Activated B cell treated with CpG ODN at 0.5 μM for 24 hours (primary cell): Measurements from ENCODE around the gene SLC4A7. TPM values are rescaled to one million over a fixed set of nuclear protein-coding genes. Genes with fewer than 3 reads are reported as not detected.

Experiments used
- ATAC-seq: fragments of 200-7000 bp; cut with Tn5 transposase; one replicate; pipeline ENCODE4 v1.10.0; 2021; ENCODE audit warnings: low read depth, mild to moderate bottlenecking, moderate library complexity
- CTCF ChIA-PET: fragments of 350-600 bp; sonication (Branson Sonifier 250); formaldehyde crosslinking; loops from one replicate; lab custom pipeline; 2021; ENCODE audit warnings: antibody characterized with exemption; lab: Charles Lee
- POLR2A ChIA-PET: fragments of 350-600 bp; sonication (Branson Sonifier 250); formaldehyde crosslinking; loops from one replicate; lab custom pipeline; 2021; ENCODE audit warnings: antibody characterized with exemption; lab: Charles Lee
- DNase-seq: peaks from one replicate; pipeline ENCODE4 v3.0.0; 2022
- H3K27ac Mint-ChIP-seq: one replicate; pipeline ENCODE4 v1.8.0; 2020; ENCODE audit warnings: mixed read lengths
- H3K27me3 Mint-ChIP-seq: one replicate; pipeline ENCODE4 v1.8.0; 2021; ENCODE audit warnings: mixed read lengths
- H3K36me3 Mint-ChIP-seq: one replicate; pipeline ENCODE4 v1.8.0; 2021; ENCODE audit warnings: low read depth, mixed read lengths
- H3K4me1 Mint-ChIP-seq: one replicate; pipeline ENCODE4 v1.8.0; 2021; ENCODE audit warnings: mixed read lengths
- H3K4me3 Mint-ChIP-seq: one replicate; pipeline ENCODE4 v1.8.0; 2020; ENCODE audit warnings: mild to moderate bottlenecking, mixed read lengths
- H3K9me3 Mint-ChIP-seq: one replicate; pipeline ENCODE4 v1.8.0; 2020; ENCODE audit warnings: mixed read lengths
- intact Hi-C: fragments of 100-400 bp; cut with micrococcal nuclease; formaldehyde crosslinking; loops from one replicate; pipeline ENCODE4 v1.15.1; 2024
- total RNA-seq: library from RNA; stranded (reverse); gene quantifications from 2 replicates; pipeline ENCODE4 v1.2.3, GENCODE V29; 2022
- TF ChIP-seq, protein P1 (sequence below): fragments of 200-600 bp; IDR thresholded peaks from one replicate; pipeline ENCODE4 v1.8.0; 2022; ENCODE audit warnings: antibody characterized with exemption, mild to moderate bottlenecking

The SLC4A7 gene
- total RNA-seq, 1 donor from 2014 or later, result 31.3 TPM

DNA sequence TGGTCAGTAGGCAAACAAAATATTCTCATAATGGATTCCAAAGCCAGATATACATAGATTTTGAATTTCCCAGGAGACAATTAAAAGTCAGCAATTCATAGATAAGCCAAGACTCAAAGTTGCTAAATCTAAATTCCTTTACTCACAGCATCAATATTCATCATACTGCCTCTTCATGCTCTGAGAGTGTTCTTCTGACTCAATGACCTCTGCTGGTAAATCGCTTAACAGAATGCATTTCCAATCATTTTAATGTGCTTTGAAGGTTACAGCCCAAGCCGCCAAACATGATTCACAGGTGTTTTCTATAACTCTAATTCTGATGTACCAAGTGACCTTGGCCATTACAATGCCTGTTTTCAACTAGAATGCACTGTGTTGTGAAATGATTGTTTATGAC lies 24.2 kb upstream of the SLC4A7 start:
- no peaks in the 10 kb centered on the region for H3K36me3 Mint-ChIP-seq
- CTCF ChIA-PET, result no interaction called here
- peaks cover 3% of the 10 kb centered on the region for H3K4me1 Mint-ChIP-seq
- H3K4me3 Mint-ChIP-seq, result no peak overlapping the region
- POLR2A ChIA-PET, result no interaction called here
- ATAC-seq (no peak), DNase-seq (no peak)
- H3K9me3 Mint-ChIP-seq, result no peaks in the 10 kb centered on the region
- no peaks in the 10 kb centered on the region for H3K27me3 Mint-ChIP-seq
- TF ChIP-seq, protein P1, sequence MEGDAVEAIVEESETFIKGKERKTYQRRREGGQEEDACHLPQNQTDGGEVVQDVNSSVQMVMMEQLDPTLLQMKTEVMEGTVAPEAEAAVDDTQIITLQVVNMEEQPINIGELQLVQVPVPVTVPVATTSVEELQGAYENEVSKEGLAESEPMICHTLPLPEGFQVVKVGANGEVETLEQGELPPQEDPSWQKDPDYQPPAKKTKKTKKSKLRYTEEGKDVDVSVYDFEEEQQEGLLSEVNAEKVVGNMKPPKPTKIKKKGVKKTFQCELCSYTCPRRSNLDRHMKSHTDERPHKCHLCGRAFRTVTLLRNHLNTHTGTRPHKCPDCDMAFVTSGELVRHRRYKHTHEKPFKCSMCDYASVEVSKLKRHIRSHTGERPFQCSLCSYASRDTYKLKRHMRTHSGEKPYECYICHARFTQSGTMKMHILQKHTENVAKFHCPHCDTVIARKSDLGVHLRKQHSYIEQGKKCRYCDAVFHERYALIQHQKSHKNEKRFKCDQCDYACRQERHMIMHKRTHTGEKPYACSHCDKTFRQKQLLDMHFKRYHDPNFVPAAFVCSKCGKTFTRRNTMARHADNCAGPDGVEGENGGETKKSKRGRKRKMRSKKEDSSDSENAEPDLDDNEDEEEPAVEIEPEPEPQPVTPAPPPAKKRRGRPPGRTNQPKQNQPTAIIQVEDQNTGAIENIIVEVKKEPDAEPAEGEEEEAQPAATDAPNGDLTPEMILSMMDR, result no peak
- intact Hi-C loops, result no loop called here
- no peak overlapping the region for H3K27ac Mint-ChIP-seq

GRCh38 chr3:27507515-27508266 lies 23.5 kb upstream of the SLC4A7 start:
- TF ChIP-seq, protein P1, result no peak
- H3K27ac Mint-ChIP-seq, result no peak overlapping the region
- peaks cover 3% of the 10 kb centered on the region for H3K4me1 Mint-ChIP-seq
- no peaks in the 10 kb centered on the region for H3K9me3 Mint-ChIP-seq
- no peaks in the 10 kb centered on the region for H3K27me3 Mint-ChIP-seq
- ATAC-seq (no peak), DNase-seq (no peak)
- CTCF ChIA-PET, result no interaction called here
- POLR2A ChIA-PET, result no interaction called here
- H3K36me3 Mint-ChIP-seq, result no peaks in the 10 kb centered on the region
- H3K4me3 Mint-ChIP-seq, result no peak overlapping the region
- intact Hi-C loops, result no loop called here

- no peaks in the 10 kb centered on the region for H3K36me3 Mint-ChIP-seq
- no peak overlapping the region for H3K27ac Mint-ChIP-seq
- intact Hi-C loops, result no loop called here
- TF ChIP-seq, protein P1, result no peak
- CTCF ChIA-PET, result no interaction called here
- peaks cover 3% of the 10 kb centered on the region for H3K4me1 Mint-ChIP-seq
- no peak for ATAC-seq
- no peak for DNase-seq
- H3K4me3 Mint-ChIP-seq, result no peak overlapping the region
- POLR2A ChIA-PET, result no interaction called here
- H3K27me3 Mint-ChIP-seq, result no peaks in the 10 kb centered on the region
- no peaks in the 10 kb centered on the region for H3K9me3 Mint-ChIP-seq
Measured at GRCh38 chr3:27507111-27507510, 22.9 kb upstream of the SLC4A7 start.

- DNase-seq (no peak), ATAC-seq (no peak)
- Mint-ChIP-seq H3K36me3 (no peaks in the 10 kb centered on the region), H3K27ac (no peak overlapping the region), H3K27me3 (no peaks in the 10 kb centered on the region), H3K9me3 (no peaks in the 10 kb centered on the region), H3K4me1 (peaks cover 3% of the 10 kb centered on the region), H3K4me3 (no peak overlapping the region)
- TF ChIP-seq, protein P1, result no peak
- POLR2A ChIA-PET, result no interaction called here
- CTCF ChIA-PET, result no interaction called here
- intact Hi-C loops, result no loop called here
Measured at GRCh38 chr3:27504749-27505148, 20.6 kb upstream of the SLC4A7 start.

DNA sequence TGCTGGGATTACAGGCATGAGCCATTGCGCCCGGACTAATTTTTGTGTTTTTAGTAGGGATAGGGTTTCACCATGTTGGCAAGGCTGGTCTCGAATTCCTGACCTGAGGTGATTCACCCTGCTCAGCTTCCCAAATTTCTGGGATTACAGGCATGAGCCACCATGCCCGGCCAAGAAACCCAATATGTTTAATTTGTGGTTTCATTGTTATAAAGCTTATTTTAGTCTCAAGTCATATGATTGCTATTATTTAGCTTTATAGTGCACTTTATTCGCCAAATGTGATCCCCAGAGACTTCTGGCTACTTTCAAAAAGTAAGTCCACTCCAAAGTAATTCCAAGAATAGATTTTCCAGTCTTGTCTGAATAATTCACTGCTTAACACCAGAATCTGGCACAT lies 19.3 kb upstream of the SLC4A7 start:
- CTCF ChIA-PET, result no interaction called here
- H3K4me3 Mint-ChIP-seq, result no peak overlapping the region
- TF ChIP-seq, protein P1, result no peak
- intact Hi-C loops, result no loop called here
- no peak overlapping the region for H3K27ac Mint-ChIP-seq
- H3K36me3 Mint-ChIP-seq, result no peaks in the 10 kb centered on the region
- H3K4me1 Mint-ChIP-seq, result no peaks in the 10 kb centered on the region
- POLR2A ChIA-PET, result no interaction called here
- H3K27me3 Mint-ChIP-seq, result no peaks in the 10 kb centered on the region
- ATAC-seq, result no peak
- no peaks in the 10 kb centered on the region for H3K9me3 Mint-ChIP-seq
- DNase-seq, result no peak
